Tibial nerve (tissue), 3 donors: ENCODE results near the gene SLC25A34.

Source experiments
- POLR2A ChIP-seq, 2 donors: fragments of 450-650 bp; IDR thresholded peaks; one replicate each; pipeline ENCODE4 v1.6.1; 2017; ENCODE audit warnings: antibody characterized with exemption in 2 of 2, mild to moderate bottlenecking in 2 of 2, moderate library complexity in 2 of 2
- TF ChIP-seq, protein P1 (sequence below), 5 experiments: fragments of 200-600 bp in 3 of 5; fragments of 450-650 bp in 2 of 5; sonication (generic) in 3 of 5; IDR thresholded peaks; one replicate each; pipeline ENCODE4 v1.5.1; 2016 to 2019; ENCODE audit warnings: antibody characterized with exemption in 5 of 5, mild to moderate bottlenecking in 3 of 5, moderate library complexity in 2 of 5

DNA sequence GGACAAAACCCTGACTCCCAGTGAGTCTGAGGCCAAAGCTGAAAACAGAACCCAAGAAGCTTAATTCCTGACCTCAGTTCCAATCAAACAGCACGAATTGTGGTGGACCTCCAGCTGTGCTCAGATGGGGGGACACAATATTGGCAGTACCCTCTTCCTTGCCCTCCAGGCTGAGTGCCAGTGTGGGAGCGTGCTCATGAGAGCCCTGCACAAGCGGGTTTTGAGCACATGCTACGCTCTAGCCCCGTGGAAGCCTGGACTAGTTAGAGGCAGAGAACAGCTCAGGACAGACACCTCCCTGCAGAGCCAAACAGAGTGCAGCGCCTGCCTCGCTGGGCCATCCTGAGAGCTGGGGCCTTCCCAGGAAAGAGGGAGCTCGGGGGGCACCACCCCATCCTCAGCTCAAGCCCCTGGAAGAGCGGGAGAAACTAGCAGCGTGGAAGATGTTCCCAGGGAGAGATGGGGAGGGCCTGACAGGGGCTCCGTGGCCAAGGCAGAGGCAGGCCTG lies 2.8 kb upstream of the SLC25A34 start:
- TF ChIP-seq, protein P1, sequence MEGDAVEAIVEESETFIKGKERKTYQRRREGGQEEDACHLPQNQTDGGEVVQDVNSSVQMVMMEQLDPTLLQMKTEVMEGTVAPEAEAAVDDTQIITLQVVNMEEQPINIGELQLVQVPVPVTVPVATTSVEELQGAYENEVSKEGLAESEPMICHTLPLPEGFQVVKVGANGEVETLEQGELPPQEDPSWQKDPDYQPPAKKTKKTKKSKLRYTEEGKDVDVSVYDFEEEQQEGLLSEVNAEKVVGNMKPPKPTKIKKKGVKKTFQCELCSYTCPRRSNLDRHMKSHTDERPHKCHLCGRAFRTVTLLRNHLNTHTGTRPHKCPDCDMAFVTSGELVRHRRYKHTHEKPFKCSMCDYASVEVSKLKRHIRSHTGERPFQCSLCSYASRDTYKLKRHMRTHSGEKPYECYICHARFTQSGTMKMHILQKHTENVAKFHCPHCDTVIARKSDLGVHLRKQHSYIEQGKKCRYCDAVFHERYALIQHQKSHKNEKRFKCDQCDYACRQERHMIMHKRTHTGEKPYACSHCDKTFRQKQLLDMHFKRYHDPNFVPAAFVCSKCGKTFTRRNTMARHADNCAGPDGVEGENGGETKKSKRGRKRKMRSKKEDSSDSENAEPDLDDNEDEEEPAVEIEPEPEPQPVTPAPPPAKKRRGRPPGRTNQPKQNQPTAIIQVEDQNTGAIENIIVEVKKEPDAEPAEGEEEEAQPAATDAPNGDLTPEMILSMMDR (IDR thresholded peaks at IDR 0.05), result no peak
- no peak for TF ChIP-seq POLR2A (IDR thresholded peaks at IDR 0.05)
